HG03432 (cell line): ENCODE data around the gene FBLN1.

Experiments used
- ATAC-seq: cut with Tn5 transposase; IDR thresholded peaks from one replicate; pipeline ENCODE4 v1.9.1; 2021; ENCODE audit warnings: mild to moderate bottlenecking, moderate library complexity; ENCODE audit not compliant: unreplicated experiment

Gene FBLN1

GRCh38 chr22:45631841-45632238 is 129.2 kb downstream of the FBLN1 start:
- ATAC-seq: no peak

GRCh38 chr22:45632791-45633515 is 130.3 kb downstream of the FBLN1 start:
- ATAC-seq: no peak

GRCh38 chr22:45636683-45637082 is 134.0 kb downstream of the FBLN1 start:
- no peak for ATAC-seq

GRCh38 chr22:45638197-45638596 is 135.5 kb downstream of the FBLN1 start:
- ATAC-seq: no peak

- no peak for ATAC-seq
These were observed 136.4 kb downstream of the FBLN1 start for GRCh38 chr22:45638834-45639746.

GRCh38 chr22:45639747-45640102 is 137.0 kb downstream of the FBLN1 start:
- no peak for ATAC-seq

- no peak for ATAC-seq
These were observed 137.7 kb downstream of the FBLN1 start for GRCh38 chr22:45640291-45640940.

GRCh38 chr22:45640941-45641621 is 138.4 kb downstream of the FBLN1 start:
- ATAC-seq: no peak

- no peak for ATAC-seq
These were observed 140.3 kb downstream of the FBLN1 start for GRCh38 chr22:45642986-45643385.

- no peak for ATAC-seq
These were observed 142.0 kb downstream of the FBLN1 start for GRCh38 chr22:45644714-45645113.

GRCh38 chr22:45645150-45645525 is 142.5 kb downstream of the FBLN1 start:
- ATAC-seq: no peak

GRCh38 chr22:45645526-45646414 is 143.1 kb downstream of the FBLN1 start:
- no peak for ATAC-seq

- ATAC-seq: no peak
These were observed 145.0 kb downstream of the FBLN1 start for GRCh38 chr22:45647532-45648225.

- ATAC-seq: no peak
These were observed 145.8 kb downstream of the FBLN1 start for GRCh38 chr22:45648301-45649117.

- ATAC-seq: no peak
These were observed 147.1 kb downstream of the FBLN1 start for GRCh38 chr22:45649809-45650208.

GRCh38 chr22:45650721-45651120 is 148.0 kb downstream of the FBLN1 start:
- ATAC-seq: no peak
